GM21515 (cell line): ENCODE measurements around the gene METRNL.

ENCODE experiments used
- ATAC-seq: cut with Tn5 transposase; IDR thresholded peaks from one replicate; pipeline ENCODE4 v1.9.1; 2021; ENCODE audit not compliant: unreplicated experiment

The METRNL gene

DNA sequence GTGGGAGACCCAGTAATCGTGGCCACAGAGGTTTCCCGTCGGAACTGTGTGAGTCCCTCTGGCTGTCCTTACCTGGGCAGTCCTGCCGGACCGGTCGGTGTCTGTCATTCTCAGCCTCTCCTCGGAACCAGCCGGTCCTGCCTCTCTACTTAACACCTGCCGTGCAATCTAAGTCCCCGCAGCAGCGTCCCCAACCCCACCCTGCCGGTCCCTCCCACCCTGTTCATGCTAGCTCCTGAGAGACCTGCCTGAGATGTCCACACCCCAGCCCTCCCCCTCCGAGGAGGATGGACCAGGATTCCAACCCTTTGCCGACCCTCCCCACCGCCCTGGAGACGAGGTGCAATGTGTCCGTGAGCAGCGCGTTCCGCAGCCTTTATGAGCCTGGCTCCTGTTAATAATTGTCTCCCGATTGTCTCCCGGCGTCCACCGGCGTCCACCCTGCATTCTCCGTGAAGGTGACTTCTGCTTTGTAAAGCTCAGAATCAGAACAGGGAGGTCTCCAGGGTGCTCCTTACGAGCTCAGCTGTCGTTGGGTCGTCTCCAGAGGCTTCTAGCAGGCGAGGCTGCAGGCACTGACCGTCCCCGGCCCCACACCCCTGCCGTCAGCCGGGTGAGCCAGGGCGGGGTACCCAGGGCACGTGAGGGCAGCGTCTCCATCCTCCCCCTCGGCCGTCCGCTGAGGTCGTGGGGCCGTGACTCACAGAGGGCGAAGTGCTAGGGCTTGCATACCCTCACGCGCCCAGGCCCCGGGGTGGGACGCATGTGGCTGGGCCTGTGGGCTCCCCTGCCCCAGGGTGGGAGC lies 10.1 kb downstream of the METRNL start:
- no peak for ATAC-seq

- no peak for ATAC-seq
Observed at GRCh38 chr17:83090444-83091256, 11.2 kb downstream of the METRNL start.

DNA sequence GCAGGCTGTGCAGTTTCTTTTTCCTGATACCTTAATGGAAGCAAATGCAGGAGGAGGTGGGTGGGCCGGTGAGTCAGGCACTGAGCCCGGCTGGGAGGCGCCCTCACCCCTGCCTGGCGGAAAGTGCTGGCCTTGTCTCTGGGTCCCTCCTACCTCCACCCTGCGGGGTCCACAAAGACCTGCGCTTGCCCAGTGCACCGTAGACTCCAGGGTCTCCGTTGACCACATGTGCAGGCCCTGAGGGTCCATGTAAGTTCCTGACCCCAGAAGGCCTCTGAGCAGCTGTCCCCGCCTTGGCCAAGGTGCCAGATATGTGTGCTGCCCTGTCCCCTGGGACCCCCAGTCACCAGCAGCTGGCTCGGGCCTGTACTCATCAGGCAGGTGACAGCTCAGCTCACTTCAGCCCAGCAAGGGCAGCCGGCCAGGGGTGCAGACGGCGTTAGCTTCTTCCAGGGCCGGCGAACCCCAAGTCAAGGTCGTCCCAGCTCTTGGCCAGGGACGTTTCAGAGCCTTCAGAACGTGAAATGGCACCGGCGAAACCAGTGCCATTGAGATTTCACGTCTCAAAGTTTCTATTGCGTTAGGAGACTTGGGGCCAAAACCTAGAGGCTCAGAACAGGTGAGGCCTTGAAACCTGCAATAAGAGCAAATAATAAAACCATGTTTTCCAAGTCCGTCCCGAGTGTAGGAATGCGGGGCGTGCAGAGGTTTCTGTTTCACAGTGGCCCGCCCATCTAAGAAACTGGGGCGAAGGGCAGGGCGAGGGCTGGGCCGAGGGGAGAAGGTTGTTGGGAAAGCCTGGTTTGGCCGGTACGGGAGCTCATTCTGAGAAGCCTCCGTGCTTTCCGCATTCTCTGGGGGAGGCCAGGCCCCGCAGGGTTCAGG lies 12.1 kb downstream of the METRNL start:
- no peak for ATAC-seq

GRCh38 chr17:83092186-83092585 lies 12.8 kb downstream of the METRNL start:
- ATAC-seq: no peak

- no peak for ATAC-seq
Observed at GRCh38 chr17:83092931-83093330, 13.5 kb downstream of the METRNL start.

DNA sequence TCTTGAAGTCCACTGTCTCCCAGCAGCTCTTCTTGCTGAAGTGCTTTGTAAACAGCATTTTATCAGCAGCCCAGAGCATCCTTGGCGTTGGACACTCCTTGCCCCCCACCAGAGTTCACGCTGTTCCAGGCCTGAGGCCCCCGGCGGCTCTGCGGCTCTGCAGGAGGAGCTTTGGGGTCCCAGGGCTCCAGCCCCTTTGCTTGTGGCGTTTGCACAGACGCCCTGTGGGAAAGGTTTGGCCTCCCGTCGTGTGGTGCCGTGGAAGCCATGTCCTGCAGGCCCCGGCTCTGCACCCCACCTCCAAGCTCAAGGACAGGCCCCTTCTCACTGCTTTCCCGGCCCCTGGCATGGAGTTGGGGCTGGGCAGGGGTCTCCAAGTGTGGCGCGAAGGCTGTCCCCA lies 14.1 kb downstream of the METRNL start:
- no peak for ATAC-seq

GRCh38 chr17:83094291-83094690 lies 14.9 kb downstream of the METRNL start:
- ATAC-seq: no peak

DNA sequence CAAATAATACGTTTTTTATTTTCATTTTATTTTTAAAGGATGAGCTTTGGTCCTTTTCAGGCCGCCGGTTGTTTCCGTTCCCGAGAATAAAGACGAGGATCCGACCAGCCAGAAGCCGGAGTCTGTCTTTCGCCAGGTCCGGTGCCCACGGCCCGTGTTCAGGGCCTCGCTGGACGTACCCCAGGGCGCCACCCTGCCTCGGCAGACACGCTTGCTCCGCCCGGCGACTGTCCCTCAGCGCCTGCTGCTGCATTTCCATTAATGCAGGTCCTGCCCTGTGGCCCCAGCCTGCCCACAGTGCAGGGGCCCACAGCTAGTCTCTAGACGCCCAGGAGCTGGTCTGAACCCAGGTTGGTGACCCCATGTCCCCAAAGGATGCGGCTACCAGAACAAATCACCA lies 15.6 kb downstream of the METRNL start:
- ATAC-seq: no peak

GRCh38 chr17:83096401-83097224 lies 17.2 kb downstream of the METRNL start:
- no peak for ATAC-seq

- no peak for ATAC-seq
Observed at GRCh38 chr17:83097831-83098230, 18.4 kb downstream of the METRNL start.

GRCh38 chr17:83098241-83099085 lies 19.1 kb downstream of the METRNL start:
- no peak for ATAC-seq

- no peak for ATAC-seq
Observed at GRCh38 chr17:83099086-83099555, 19.7 kb downstream of the METRNL start.

GRCh38 chr17:83099570-83100181 lies 20.3 kb downstream of the METRNL start:
- no peak for ATAC-seq

- no peak for ATAC-seq
Observed at GRCh38 chr17:83100220-83100852, 20.9 kb downstream of the METRNL start.

- no peak for ATAC-seq
Observed at GRCh38 chr17:83100853-83101391, 21.5 kb downstream of the METRNL start.

- ATAC-seq: no peak
Observed at GRCh38 chr17:83101805-83102480, 22.5 kb downstream of the METRNL start.

DNA sequence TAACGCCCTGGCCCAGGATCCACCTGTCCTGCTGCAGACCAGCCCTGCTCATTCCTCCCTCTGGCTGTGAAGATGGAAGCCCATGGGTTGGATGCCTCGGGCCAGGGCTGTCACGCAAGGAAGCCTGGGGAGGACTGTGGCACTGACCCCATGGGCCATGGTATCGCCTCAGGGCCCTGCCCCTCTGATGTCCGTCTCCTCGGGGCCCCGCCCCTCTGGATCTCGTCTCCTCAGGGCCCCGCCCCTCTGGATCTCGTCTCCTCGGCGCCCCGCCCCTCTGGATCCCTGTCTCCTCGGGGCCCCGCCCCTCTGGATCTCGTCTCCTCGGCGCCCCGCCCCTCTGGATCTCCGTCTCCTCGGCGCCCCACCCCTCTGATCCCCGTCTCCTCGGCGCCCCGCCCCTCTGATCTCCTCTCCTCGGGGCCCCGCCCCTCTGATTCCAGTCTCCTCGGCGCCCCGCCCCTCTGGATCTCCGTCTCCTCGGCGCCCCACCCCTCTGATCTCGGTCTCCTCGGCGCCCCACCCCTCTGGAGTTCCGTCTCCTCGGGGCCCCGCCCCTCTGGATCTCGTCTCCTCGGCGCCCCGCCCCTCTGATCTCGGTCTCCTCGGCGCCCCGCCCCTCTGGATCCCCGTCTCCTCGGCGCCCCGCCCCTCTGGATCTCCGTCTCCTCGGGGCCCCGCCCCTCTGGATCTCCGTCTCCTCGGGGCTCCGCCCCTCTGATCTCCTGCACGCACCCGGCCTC lies 24.0 kb downstream of the METRNL start:
- ATAC-seq: no peak
